ENCODE results near the gene ZSWIM4. TPM values are rescaled to one million over a fixed set of nuclear protein-coding genes. Genes with fewer than 3 reads are reported as not detected.
A peak's percentile ranks its signal among the peaks of the same experiment; 100 is the strongest.

The ZSWIM4 gene
- polyA plus RNA-seq, 1 of the 3 experiments (the other 2 are of a cell fraction) = 4.7 TPM

GRCh38 chr19:13774217-13775191 lies 20.7 kb upstream of the ZSWIM4 start, which contains the start of gene C19orf53:
TSS of gene C19orf53 (plus strand) at chr19:13774456. CDS start at chr19:13774478, 22 bp downstream.
- Histone ChIP-seq H3K36me3 (replicated peaks in 1 of 2; ENCODE audit: control insufficient read depth in 1 of 2, insufficient read depth in 2 of 2, low read length in 1 of 2) (peaks cover 23 to 33% of the 10 kb centered on the region in 2 experiments), H3K79me2 (ENCODE audit: insufficient read depth) (peaks cover 34% of the 10 kb centered on the region), H4K20me1 (ENCODE audit: insufficient read depth) (no peaks in the 10 kb centered on the region), H3K9me2 (no peaks in the 10 kb centered on the region), H3F3A (replicated peaks; ENCODE audit: insufficient read depth) (peaks cover 20% of the 10 kb centered on the region), H3K27me3 (ENCODE audit: insufficient read depth) (no peaks in the 10 kb centered on the region), H3K4me2 (peak within 1 kb of the TSS; percentile 86), H2AFZ (ENCODE audit: low read depth) (peak within 1 kb of the TSS; percentile 56; the same call in 1 of the 2 replicates), H3K27ac (ENCODE audit: low read depth in 2 of 2, low read length in 1 of 2) (peak within 1 kb of the TSS; percentile 83 to 91), H3K4me1 (ENCODE audit: control insufficient read depth in 1 of 2, insufficient read depth in 2 of 2, low read depth in 1 of 2, low read length in 1 of 2) (peaks cover 6 to 8% of the 10 kb centered on the region in 2 experiments; a peak in 2 of 4 replicates), H3K9ac (peak within 1 kb of the TSS; percentile 99), H3K4me3 (ENCODE audit: low read depth in 2 of 2, low read length in 1 of 2) (peak within 1 kb of the TSS; percentile 74 to 94), H3K9me3 (no peaks in the 10 kb centered on the region)
- CTCF ChIA-PET = interaction anchor here (1.0 to 2.2 kb wide), 5 partner anchors 10 to 279 kb away, joined by 3 to 15 read pairs (median 5); no protein-coding TSS in a partner anchor
- DNase-seq = peak; percentile 93
- WGBS (ENCODE audit: low lambda C conversion rate) = 1% methylated on average over 61 of the region's 61 CpGs
- POLR2A ChIA-PET = interaction anchor here (0.8 to 2.7 kb wide), 9 partner anchors 10 to 164 kb away, joined by 3 to 23 read pairs (median 3); partner anchors contain the start of genes MRI1, PODNL1 and ZSWIM4
- TF ChIP-seq CTCF (IDR thresholded peaks at IDR 0.05) = no peak
- TF ChIP-seq EP300 (IDR thresholded peaks at IDR 0.05; ENCODE audit: borderline replicate concordance in 1 of 2, low read depth in 1 of 2, low read length in 1 of 2) = no peak
- TF ChIP-seq, protein P1, sequence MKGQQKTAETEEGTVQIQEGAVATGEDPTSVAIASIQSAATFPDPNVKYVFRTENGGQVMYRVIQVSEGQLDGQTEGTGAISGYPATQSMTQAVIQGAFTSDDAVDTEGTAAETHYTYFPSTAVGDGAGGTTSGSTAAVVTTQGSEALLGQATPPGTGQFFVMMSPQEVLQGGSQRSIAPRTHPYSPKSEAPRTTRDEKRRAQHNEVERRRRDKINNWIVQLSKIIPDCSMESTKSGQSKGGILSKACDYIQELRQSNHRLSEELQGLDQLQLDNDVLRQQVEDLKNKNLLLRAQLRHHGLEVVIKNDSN (IDR thresholded peaks at IDR 0.05; ENCODE audit: borderline replicate concordance, low read depth) = no peak
- no peak for TF ChIP-seq TEAD4 (IDR thresholded peaks at IDR 0.05; ENCODE audit: borderline replicate concordance, insufficient read depth)
- no peak for TF ChIP-seq RAD21 (IDR thresholded peaks at IDR 0.05; ENCODE audit: low read length)
- TF ChIP-seq MXI1 (IDR thresholded peaks at IDR 0.05; ENCODE audit: low read depth, low read length) = peak; percentile 85
- TF ChIP-seq TAF1 (IDR thresholded peaks at IDR 0.05; ENCODE audit: borderline replicate concordance, low read depth, low read length) = peak; percentile 88
- peak; percentile 53 for TF ChIP-seq FOXJ3 (CRISPR knock-in tag; IDR thresholded peaks at IDR 0.05)
- TF ChIP-seq RCOR1 (IDR thresholded peaks at IDR 0.05; ENCODE audit: low read length) = peak; percentile 59; the same call in 1 of the 2 replicates
- TF ChIP-seq, protein P2, sequence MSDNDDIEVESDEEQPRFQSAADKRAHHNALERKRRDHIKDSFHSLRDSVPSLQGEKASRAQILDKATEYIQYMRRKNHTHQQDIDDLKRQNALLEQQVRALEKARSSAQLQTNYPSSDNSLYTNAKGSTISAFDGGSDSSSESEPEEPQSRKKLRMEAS (IDR thresholded peaks at IDR 0.05; ENCODE audit: low read depth) = peak; percentile 97
- TF ChIP-seq, protein P3, sequence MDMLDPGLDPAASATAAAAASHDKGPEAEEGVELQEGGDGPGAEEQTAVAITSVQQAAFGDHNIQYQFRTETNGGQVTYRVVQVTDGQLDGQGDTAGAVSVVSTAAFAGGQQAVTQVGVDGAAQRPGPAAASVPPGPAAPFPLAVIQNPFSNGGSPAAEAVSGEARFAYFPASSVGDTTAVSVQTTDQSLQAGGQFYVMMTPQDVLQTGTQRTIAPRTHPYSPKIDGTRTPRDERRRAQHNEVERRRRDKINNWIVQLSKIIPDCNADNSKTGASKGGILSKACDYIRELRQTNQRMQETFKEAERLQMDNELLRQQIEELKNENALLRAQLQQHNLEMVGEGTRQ (IDR thresholded peaks at IDR 0.05; ENCODE audit: borderline replicate concordance, low read depth, low read length) = no peak; the same call in 1 of the 2 replicates
- TF ChIP-seq REST (IDR thresholded peaks at IDR 0.05; ENCODE audit: low read depth, low read length) = peak; percentile 52; the same call in 1 of the 2 replicates
- TF ChIP-seq TCF12 (IDR thresholded peaks at IDR 0.05) = peak; percentile 22; the same call in 1 of the 2 replicates
- TF ChIP-seq NRF1 (IDR thresholded peaks at IDR 0.05; ENCODE audit: low read depth, low read length) = peak; percentile 44; the same call in 1 of the 2 replicates
- TF ChIP-seq RFX5 (IDR thresholded peaks at IDR 0.05; ENCODE audit: low read length) = no peak
- TF ChIP-seq PBX3 (IDR thresholded peaks at IDR 0.05) = peak; percentile 19; the same call in 1 of the 2 replicates
- TF ChIP-seq GATA2 (CRISPR knock-in tag; IDR thresholded peaks at IDR 0.05) = no peak
- TF ChIP-seq FOXM1 (IDR thresholded peaks at IDR 0.05; ENCODE audit: low read depth) = no peak
- TF ChIP-seq YY1 (IDR thresholded peaks at IDR 0.05; ENCODE audit: low read depth) = peak; percentile 86
- TF ChIP-seq SMC3 (IDR thresholded peaks at IDR 0.05; ENCODE audit: low read depth, low read length) = no peak
- TF ChIP-seq SIN3A (IDR thresholded peaks at IDR 0.05; ENCODE audit: borderline replicate concordance, low read depth, low read length) = peak; percentile 94
- no peak; the same call in 1 of the 2 replicates for TF ChIP-seq JUND (IDR thresholded peaks at IDR 0.05)
- peak; percentile 97 for TF ChIP-seq CHD2 (IDR thresholded peaks at IDR 0.05; ENCODE audit: low read length, partially characterized antibody)

Measured in SK-N-SH (cell line).